GM18508 (cell line): ENCODE results near the gene TSPAN17.
"Not testable (repeated sequence)": the region's sequence is repeated elsewhere in the genome, so short reads cannot be mapped to it uniquely, and the experiment has no call there.

Experiments
- ATAC-seq: cut with Tn5 transposase; IDR thresholded peaks from one replicate; pipeline ENCODE4 v1.9.1; 2021; ENCODE audit warnings: moderate number of reproducible peaks; ENCODE audit not compliant: insufficient read depth, unreplicated experiment

TSPAN17 gene, protein sequence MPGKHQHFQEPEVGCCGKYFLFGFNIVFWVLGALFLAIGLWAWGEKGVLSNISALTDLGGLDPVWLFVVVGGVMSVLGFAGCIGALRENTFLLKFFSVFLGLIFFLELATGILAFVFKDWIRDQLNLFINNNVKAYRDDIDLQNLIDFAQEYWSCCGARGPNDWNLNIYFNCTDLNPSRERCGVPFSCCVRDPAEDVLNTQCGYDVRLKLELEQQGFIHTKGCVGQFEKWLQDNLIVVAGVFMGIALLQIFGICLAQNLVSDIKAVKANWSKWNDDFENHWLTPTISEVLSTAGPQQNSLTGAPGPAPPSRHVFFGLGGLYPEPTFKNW

GRCh38 chr5:176647030-176647842 lies at the start of gene TSPAN17:
TSPAN17 (plus strand) TSS chr5:176647484; CDS start chr5:176647616, 132 bp downstream.
- peak; percentile 79 for ATAC-seq

- ATAC-seq: not testable (repeated sequence)
Observed at GRCh38 chr5:176599749-176600430, 47.4 kb upstream of the TSPAN17 start.

DNA sequence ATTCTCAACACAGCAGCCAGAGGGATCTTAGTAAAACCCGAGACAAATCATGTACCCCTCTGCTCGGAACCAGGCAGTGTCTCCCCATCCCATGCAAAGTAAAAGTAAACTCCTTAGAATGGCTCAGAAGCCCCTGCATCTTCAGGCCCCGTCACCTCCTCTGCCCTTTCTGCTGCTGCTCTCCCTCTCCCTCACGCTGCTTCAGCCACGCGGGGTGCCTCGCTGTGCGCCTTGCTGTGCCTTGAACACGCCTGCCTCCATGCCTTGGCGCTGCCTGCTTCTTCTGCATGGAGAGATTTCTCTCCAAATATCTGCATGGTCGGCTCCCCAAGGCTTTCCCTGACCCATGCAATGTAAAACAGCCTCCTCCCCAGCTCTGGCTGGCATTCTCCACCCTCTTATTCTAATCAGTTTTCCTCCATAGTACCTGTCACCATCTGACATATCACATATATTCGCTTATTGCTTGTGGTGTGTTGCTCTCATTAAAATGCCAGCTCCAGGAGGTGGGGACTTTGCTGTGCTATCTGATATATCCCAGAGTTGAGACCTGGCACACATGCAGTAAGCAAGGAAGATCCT lies 45.3 kb upstream of the TSPAN17 start:
- no peak for ATAC-seq

DNA sequence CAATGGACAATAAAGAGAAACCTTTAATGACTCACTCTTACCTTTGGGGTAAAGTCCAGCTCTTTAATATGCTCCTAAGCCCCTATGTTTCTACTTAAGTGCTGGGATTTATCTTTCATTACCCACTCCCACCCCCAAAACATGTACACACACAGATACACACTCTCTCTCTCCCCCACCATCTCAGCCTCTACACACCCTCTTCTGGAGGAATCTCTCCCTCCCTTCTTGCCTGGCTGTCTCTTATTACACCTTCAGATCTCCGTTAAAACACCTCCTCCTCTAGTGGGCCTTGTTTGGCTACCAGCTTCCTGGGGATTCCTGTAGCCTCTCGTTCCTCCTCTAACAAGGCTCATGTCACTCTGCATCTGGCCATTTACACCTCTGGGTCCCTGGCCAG lies 44.2 kb upstream of the TSPAN17 start:
- no peak for ATAC-seq

GRCh38 chr5:176606032-176606431 lies 41.3 kb upstream of the TSPAN17 start:
- ATAC-seq: no peak

DNA sequence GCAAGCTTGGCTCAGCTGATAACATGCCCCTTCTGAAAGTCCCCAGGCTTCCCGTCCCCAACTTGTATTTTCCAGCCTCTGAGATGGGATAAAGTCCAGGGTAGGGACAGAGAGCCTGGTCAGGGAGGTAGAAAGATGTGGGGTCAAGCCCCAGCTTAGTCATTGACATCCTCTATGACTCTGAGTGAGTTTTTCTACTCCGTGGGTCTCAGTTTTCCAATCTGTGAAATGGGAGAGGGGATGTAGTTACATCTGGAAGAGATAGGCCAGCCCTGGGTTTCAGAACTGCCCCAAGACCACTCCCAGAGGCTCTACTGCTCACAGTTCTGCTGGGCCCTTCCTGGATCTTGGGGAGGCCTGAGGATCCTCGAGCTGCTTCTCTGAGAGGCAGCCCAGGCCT lies 40.4 kb upstream of the TSPAN17 start:
- ATAC-seq: no peak

DNA sequence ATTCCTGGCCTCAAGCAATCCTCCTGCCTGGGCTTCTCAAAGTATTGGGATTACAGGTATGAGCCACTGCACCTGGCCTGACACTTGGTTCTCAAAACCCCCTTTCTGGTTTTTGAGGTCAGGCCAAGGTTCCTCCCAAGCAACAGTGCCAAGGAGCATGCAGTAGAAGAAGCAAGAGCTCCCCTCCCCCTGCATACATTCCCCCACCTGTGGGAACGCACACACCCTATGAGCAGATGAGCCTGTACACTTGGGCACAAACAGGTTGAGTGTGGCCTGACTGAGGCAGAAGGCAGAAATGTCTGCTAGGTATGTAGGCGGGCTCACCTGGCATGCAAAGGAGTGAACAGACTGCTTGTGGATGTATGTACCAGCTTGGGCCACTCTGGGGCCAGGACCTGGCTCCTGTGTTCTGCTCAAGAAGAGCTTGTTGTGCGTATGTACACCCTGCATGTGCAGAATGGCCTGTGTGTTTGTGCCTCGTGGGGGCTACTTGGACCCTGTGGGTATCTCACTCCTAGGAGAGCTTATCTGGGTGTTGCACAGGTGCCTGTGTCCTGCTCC lies 39.1 kb upstream of the TSPAN17 start:
- ATAC-seq: no peak

GRCh38 chr5:176608937-176609723 lies 38.2 kb upstream of the TSPAN17 start:
- ATAC-seq: no peak

GRCh38 chr5:176609724-176610434 lies 37.4 kb upstream of the TSPAN17 start, which contains the start of gene GPRIN1:
GPRIN1 (minus strand) TSS chr5:176610156; CDS start chr5:176599834, 10,322 bp downstream.
- ATAC-seq: no peak

GRCh38 chr5:176610435-176610773 lies 36.9 kb upstream of the TSPAN17 start:
- no peak for ATAC-seq

DNA sequence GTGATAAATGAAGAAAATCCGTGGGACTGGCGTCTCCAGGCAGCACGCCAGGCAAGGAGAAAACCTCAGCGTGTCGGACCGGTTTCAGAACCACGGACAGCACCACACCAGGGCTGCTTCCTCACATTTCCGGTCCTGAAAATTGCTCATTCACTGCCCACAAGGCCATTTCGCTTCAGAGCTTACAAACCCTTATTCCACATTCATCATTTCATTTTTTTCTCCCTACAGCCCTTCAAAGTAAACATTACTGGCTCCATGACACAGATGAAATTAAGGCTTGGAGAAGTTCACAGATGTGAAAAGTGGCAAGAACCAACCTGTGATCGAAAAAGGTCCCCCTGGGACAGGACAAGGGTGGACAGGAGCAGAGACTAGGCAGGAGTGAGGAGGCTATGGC lies 35.8 kb upstream of the TSPAN17 start:
- ATAC-seq: no peak

DNA sequence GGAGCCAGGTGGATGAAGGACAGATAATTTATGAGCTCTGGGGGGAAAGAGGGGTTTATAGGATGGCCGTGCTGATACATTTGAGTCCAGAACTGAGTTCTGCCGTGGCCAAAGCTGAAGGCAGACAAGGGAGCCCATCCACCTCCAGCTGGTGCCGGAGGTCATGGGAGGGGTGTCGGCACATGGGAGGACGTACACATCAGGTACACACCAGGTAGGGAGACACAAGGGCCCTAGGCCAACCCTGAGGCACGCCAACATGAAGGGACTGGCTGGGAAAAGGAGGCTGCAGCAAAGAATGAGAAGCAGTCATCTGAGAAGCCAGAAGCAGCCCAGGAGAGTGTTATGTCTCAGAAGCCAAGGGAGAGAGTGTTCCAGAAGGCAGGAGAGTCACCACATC lies 35.3 kb upstream of the TSPAN17 start:
- no peak for ATAC-seq

- no peak for ATAC-seq
Observed at GRCh38 chr5:176612855-176613254, 34.4 kb upstream of the TSPAN17 start.

GRCh38 chr5:176614805-176615478 lies 32.3 kb upstream of the TSPAN17 start:
- no peak for ATAC-seq

DNA sequence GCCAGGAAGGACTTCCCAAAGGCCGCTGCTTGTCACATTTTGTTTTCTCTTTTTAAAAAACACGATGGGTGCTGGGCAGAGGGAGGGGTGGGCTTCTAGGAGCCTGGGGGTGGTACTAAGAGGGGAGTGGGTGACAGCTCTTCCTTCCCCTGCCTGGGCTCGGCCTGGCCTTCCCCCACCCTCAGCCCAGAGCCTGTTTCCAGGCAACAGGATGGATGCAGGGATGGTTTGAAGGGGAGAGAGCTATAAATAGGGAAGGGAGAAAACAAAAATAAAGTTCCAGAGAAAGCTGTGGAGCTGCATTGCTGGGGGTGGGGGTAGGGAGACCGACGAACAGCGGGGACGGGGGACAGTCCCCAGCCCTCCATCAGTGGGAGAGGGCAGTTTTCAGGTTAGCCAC lies 30.8 kb upstream of the TSPAN17 start:
- ATAC-seq: no peak

DNA sequence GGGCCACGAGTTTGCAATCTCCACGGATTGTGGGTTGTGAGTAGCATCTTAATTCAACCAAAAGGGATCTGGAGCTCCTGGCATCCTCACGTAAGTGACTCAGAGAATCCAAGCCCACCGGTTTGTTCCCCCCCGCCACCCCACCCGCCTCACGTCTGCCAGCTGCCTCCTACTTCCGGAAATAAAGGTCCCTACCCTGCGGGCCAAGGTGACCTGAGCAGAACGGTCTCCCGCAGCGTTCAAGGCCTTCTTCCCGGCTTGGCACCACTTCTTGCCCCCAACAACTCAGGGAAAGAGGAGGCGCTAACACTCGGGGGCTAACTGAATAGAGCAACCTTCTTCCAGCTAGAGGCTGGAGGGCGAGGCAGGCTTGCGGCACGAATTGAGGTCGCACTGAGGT lies 28.5 kb upstream of the TSPAN17 start:
- ATAC-seq: no peak

DNA sequence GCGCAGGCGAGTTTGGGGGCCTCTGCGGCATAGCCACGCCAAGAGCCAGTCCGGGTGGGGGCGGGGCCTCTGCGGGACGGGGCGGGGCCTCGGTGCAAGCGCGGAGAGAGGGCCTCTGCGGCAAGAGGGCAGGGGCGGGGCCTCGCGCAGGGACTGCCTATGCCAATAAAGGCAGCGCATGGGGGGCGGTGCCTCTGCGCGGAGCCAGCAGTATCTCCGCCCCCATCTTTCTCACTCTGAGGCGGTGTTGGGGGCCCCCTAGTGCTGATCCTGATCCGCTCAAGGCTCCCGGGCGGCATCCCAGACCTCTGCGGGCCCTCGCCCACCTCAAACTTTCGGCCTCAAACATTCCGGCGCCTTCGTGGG lies 28.1 kb upstream of the TSPAN17 start:
- no peak for ATAC-seq

DNA sequence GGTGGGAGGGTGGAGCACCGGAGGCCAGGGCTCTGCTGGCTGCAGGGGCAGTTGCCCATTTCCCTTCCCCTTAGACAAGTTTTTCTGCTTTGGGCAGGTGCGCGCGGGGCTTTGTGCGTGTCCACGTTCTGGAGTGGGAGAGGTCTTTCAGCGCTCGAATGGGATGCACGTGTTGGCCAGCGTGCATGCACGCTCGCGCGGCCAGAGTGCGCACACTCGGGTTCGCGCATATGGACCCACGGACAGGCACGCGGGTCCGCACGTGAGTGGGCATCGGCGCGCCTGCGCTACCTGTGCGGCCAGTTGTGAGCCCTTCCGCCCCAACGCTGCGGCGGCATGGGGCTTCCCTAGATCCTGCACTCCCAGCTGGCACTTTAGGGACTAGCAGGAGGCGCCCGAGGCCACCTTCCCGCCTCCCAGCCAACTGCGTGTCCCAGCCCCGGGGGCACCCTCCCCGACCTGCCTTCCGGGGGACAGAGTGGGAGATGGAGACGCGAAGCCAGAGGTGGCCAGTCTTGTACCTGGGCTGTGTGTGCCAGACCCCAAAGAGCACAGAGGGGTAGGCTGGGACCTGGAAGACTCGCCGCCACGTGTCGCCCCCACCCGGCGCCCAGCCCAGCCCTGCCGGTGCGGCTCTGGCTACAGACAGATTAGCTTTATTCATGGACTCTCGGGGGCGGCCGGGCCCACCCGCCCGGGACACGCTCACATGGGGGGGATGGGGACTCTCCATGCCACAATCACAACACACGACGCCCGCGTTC lies 27.5 kb upstream of the TSPAN17 start:
- ATAC-seq: no peak
